ENCODE measurements around the gene NAXD.
A peak's percentile ranks its signal among the peaks of the same experiment; 100 is the strongest.
"Not testable (repeated sequence)": the region's sequence is repeated elsewhere in the genome, so short reads cannot be mapped to it uniquely, and the experiment has no call there.

Gene NAXD

GRCh38 chr13:110597041-110597689, 18.2 kb upstream of the NAXD start:
- no peak for DNase-seq

DNA sequence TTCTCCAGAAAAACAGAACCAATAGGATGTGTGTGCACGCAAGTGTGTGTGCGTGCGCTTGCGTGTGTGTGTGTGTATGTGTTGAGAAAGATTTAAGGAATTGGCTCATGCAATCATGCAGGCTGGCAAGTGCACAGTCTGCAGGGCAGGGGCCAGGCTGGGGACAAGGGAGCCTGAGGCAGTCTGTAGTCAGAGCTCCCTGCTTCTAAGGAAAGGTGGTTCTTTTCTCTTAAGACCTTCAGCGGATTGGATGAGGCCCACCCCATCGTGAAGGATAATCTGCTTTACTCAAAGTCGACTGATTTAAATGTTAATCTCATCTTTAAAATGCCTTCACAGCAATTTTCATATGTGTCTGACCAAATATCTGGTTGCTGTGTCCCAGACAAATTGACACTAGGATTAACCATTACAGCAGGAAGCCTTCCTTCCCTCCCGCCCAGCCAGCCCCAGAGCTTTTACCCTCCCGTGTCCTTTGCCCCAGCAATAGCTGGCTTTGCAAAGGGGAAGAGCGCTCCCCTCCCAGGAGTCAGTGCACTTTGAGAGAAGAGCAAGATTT, 15.0 kb upstream of the NAXD start:
- no peak for DNase-seq

- DNase-seq, result no peak
Measured at GRCh38 chr13:110600980-110601379, 14.4 kb upstream of the NAXD start.

- no peak for DNase-seq
Measured at GRCh38 chr13:110605132-110605531, 10.2 kb upstream of the NAXD start.

GRCh38 chr13:110606281-110606680, 9.1 kb upstream of the NAXD start:
- not testable (repeated sequence) for DNase-seq

GRCh38 chr13:110607675-110608224, 7.6 kb upstream of the NAXD start:
- DNase-seq, result no peak

GRCh38 chr13:110610955-110611595, 4.3 kb upstream of the NAXD start:
- DNase-seq, result no peak

DNA sequence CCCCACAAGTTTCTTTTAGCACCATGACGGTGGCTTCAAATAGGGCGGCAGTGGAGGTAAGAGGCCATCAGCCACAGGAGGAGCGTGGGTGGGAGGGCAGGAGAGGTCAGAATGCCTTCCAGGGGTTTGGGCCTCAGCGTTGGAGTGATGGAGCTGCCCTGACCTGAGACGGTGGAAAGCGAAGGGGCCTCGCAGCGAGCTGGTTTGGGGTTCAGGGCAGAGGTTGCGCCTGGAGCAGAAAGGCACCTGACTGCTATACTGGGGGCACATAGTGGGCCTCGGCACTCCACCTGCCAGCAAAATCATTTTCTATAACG, 382 bp upstream of the NAXD start:
- DNase-seq, result no peak

DNA sequence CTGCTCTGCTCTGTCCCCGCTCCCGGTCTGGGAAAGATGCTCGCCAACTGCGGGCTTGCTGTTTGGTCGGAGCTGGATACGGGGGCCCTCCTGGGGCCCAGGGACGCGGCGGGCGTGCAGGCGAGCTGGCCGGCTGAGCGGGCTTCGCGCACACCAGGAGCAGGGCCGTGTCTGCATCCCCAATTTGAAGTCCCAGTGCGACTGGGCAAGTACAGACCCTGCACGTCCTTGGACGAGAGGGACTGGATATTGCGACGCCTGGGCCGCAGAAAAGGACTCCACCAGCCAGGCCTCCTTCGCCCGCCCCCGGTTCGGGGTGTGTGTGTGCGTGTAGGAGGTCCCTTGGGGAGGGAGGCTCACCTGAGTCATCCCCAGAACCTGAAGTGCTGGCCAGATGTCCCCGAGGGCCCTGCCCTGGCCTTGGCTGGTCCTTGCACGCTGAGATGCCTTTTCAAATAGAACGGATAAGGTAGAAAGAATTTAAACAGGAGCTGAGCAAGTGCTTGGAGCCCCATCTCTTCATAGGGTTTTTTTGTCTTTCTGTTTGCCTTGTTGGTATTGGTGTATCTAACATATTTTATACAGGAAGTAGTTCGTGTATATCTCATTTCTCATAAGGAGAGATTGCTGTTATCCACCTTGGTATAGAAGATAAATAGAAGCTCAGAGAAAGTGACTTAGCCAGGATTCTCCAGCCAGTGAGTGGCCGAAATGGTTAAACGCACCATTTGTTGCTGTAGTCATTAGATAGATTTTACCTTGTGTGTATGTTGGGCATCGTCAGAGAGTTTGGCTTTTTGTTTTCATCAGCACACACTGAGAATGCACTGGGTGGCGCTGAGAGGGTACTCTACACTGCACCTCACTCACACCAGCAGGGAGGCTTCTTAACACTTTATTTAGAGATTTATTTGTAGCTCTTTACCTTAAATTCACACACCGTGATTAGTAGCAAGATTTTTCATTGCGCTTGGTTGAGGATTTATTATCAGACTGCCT, 1.1 kb downstream of the NAXD start:
- peak; percentile 48 to 53 for DNase-seq

GRCh38 chr13:110617321-110618072, 2.2 kb downstream of the NAXD start:
- no peak for DNase-seq

GRCh38 chr13:110618167-110618566, 2.8 kb downstream of the NAXD start:
- no peak for DNase-seq

- no peak for DNase-seq
Measured at GRCh38 chr13:110618780-110619179, 3.4 kb downstream of the NAXD start.

DNA sequence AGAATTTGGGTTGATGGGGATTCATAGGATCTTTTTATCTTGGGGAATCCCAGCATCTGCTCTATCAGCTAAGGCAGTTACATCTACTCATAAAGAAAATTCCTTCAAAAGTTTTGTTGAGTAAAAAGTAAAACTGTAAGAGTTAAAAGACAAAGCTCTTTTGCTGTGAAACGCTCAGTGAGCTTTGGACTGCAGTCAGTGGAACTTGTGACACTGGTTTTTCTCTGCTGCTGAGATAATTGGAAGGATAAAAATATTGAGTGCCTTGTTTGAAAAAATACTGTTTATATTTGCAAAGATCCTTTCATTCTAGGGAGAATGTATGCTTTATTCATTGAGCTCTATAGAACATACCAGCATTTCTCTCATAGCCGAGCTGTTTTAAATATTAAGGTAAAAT, 5.3 kb downstream of the NAXD start:
- no peak for DNase-seq

DNA sequence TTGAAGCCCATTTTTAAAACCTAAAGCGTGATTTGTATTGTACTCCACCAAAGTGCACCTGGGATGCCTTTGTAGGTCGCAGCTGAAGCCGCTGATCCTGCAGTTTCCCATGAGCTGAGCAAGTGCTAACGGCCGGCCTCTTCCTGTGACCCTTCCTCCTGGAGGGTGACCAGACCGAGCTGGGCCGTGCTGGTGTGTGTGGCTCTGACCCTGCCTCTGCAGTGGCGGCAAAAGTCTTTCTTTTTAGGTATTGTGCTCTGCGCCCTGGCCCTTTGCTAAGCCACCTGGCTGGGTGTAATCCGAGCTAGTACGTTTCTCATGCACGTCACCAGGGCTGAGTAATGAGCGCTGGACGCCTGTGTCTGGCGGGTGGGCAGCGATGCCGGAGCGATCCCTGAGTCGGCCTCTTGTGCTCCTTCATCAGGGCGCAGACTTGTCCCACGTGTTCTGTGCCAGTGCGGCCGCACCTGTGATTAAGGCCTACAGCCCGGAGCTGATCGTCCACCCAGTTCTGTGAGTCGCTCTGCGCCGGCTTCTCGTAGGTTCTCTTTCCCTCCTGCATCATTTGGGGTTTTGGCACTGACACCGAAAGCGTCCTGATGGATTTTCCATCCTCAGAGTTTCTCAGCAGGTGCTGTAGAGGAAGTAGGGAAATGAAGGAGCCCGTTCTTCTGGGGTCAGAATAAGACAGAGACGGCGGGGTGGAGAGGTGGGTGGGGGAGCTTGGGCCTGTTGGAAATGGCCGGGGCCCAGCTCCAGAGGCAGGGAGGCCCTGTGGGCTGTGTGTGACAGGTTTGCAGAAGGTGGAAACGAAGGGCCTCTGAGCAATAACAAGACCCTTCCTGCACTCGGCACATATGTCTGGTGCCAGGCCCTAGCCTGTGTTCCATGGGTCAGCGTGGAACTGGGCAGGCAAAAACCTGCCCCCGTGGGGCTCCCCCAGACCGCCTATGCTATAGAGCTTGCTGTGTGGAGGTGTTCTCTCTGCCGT, 9.7 kb downstream of the NAXD start:
- no peak for DNase-seq

GRCh38 chr13:110625771-110626321, 10.5 kb downstream of the NAXD start:
- no peak for DNase-seq

- DNase-seq, result no peak
Measured at GRCh38 chr13:110626521-110626920, 11.2 kb downstream of the NAXD start.

GRCh38 chr13:110627351-110627750, 12.0 kb downstream of the NAXD start:
- DNase-seq, result no peak

GRCh38 chr13:110627761-110628476, 12.6 kb downstream of the NAXD start:
- no peak for DNase-seq

DNA sequence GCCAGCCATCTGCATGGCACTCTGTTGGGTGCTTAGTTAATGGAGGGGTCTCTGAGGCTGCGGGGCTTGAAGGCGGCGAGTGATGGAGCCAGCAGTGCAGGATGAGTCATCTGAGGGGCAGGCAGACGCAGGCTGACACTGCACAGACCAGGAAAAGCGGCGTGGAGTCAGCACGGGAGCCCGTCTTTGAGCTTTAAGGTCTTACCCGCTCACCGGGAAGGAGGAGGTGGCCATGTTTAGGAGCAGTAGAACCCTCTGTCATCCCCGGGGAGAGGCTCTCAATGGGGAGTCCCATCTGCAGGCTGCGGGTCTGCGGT, 13.1 kb downstream of the NAXD start:
- DNase-seq, result no peak

Data from stimulated activated CD4-positive, alpha-beta T cell treated with anti-CD3 and anti-CD28 coated beads, Interleukin-2, amount 100 ng/mL, for 24 hours (primary cell).